Measurements from ENCODE around the gene COBL. TPM values are rescaled to one million over a fixed set of nuclear protein-coding genes. Genes with fewer than 3 reads are reported as not detected.

Gene COBL
- total RNA-seq, 1 experiment from 2014 or later, result 52.3 TPM

DNA sequence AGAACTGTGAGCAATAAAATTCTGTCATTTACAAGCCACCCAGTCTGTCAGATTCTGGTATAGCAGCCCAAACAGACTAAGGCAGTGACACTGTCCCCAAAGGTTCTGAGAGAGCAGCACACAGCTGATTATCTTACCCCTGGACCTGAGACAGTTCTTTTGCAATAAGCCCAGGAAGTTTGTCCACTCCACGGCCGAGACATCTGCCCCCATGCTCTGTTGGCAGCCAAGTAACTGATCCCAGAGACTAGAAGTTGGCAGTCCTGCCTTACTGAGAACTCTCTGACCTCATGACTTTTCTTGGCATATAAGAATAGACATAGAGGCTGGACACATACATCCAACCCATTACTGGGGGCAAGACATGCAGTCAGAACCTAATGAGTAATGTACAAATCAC lies 290.9 kb downstream of the COBL start:
- H2BK15ac ChIP-seq (ENCODE audit: low read depth, low read length), result no peak overlapping the region
- Mint-ChIP-seq H3K27me3 (ENCODE audit: low read depth) (no peaks in the 10 kb centered on the region), H3K4me3 (no peak overlapping the region), H3K9me3 (no peaks in the 10 kb centered on the region), H3K4me1 (peaks cover 0 to 3% of the 10 kb centered on the region in 2 experiments; a peak in 1 of 4 replicates), H3K36me3 (ENCODE audit: insufficient read depth in 1 of 3, low read depth in 3 of 3) (peaks cover 2 to 57% (median 54%) of the 10 kb centered on the region in 3 experiments; a peak in 6 of 7 replicates), H3K27ac (no peak overlapping the region)
- no peaks in the 10 kb centered on the region for H3K79me1 ChIP-seq (ENCODE audit: insufficient read depth, low read depth, low read length, poor library complexity, severe bottlenecking)
- no peak overlapping the region for H2AFZ ChIP-seq (ENCODE audit: low read length)
- H3K27ac ChIP-seq (ENCODE audit: insufficient read length, low read depth, low read length), result no peak overlapping the region
- H4K5ac ChIP-seq (ENCODE audit: insufficient read length, low read depth, low read length), result no peak overlapping the region
- no peak overlapping the region for H2BK5ac ChIP-seq (ENCODE audit: insufficient read length, low read length)
- TF ChIP-seq CTCF (conservative IDR thresholded peaks at IDR 0.05), result no peak
- H3K56ac ChIP-seq (ENCODE audit: insufficient read length, low read depth, low read length), result no peak overlapping the region
- no peak for DNase-seq
- no CpG with 5 or more reads among the region's 2 CpGs for WGBS (ENCODE audit: extremely low coverage, insufficient read length, low lambda C conversion rate)
- H3K4me1 ChIP-seq (ENCODE audit: insufficient read depth, low read length), result no peaks in the 10 kb centered on the region; the same call in 1 of the 2 replicates
- H3K14ac ChIP-seq (ENCODE audit: insufficient read depth, low read length), result no peak overlapping the region
- H3T11ph ChIP-seq (ENCODE audit: low read length), result no peak overlapping the region
- no peak overlapping the region for H3K4ac ChIP-seq (ENCODE audit: low read depth, low read length)
- H4K20me1 ChIP-seq (ENCODE audit: control insufficient read depth, insufficient read depth, insufficient read length), result no peaks in the 10 kb centered on the region
- H3K79me2 ChIP-seq (ENCODE audit: insufficient read depth, low read length), result no peaks in the 10 kb centered on the region
- H4K91ac ChIP-seq (ENCODE audit: insufficient read length, low read depth, low read length), result no peak overlapping the region
- no peak overlapping the region for H2BK120ac ChIP-seq (ENCODE audit: low read depth, low read length, poor library complexity, severe bottlenecking)
- no peaks in the 10 kb centered on the region for H3K23me2 ChIP-seq (ENCODE audit: insufficient read length, low read depth, low read length, poor library complexity, severe bottlenecking)
- H3K9ac ChIP-seq (ENCODE audit: extremely low read depth, insufficient read length, low read length), result no peak overlapping the region
- H3K27me3 ChIP-seq (ENCODE audit: insufficient read depth, low read length), result no peaks in the 10 kb centered on the region
- no peak overlapping the region for H3K23ac ChIP-seq (ENCODE audit: insufficient read length, low read depth, low read length)
- H2AK5ac ChIP-seq (ENCODE audit: insufficient read length, low read length), result no peak overlapping the region
- no peak overlapping the region for H3K18ac ChIP-seq (ENCODE audit: insufficient read length, low read depth, low read length)
- no peaks in the 10 kb centered on the region for H3K9me3 ChIP-seq (ENCODE audit: control insufficient read depth, low read depth, low read length)
- no peak overlapping the region for H4K8ac ChIP-seq (replicated peaks; ENCODE audit: insufficient read length, low read depth, low read length)
- no peak overlapping the region for H3K4me2 ChIP-seq (ENCODE audit: insufficient read depth, insufficient read length, low read length)
- no peak overlapping the region for H2BK12ac ChIP-seq (ENCODE audit: insufficient read length, low read depth, low read length)
- no peak overlapping the region for H2BK20ac ChIP-seq (ENCODE audit: low read depth, low read length, poor library complexity, severe bottlenecking)

Measured in H9 (cell line).